ENCODE results near the gene ZSWIM4.

The ZSWIM4 gene

DNA sequence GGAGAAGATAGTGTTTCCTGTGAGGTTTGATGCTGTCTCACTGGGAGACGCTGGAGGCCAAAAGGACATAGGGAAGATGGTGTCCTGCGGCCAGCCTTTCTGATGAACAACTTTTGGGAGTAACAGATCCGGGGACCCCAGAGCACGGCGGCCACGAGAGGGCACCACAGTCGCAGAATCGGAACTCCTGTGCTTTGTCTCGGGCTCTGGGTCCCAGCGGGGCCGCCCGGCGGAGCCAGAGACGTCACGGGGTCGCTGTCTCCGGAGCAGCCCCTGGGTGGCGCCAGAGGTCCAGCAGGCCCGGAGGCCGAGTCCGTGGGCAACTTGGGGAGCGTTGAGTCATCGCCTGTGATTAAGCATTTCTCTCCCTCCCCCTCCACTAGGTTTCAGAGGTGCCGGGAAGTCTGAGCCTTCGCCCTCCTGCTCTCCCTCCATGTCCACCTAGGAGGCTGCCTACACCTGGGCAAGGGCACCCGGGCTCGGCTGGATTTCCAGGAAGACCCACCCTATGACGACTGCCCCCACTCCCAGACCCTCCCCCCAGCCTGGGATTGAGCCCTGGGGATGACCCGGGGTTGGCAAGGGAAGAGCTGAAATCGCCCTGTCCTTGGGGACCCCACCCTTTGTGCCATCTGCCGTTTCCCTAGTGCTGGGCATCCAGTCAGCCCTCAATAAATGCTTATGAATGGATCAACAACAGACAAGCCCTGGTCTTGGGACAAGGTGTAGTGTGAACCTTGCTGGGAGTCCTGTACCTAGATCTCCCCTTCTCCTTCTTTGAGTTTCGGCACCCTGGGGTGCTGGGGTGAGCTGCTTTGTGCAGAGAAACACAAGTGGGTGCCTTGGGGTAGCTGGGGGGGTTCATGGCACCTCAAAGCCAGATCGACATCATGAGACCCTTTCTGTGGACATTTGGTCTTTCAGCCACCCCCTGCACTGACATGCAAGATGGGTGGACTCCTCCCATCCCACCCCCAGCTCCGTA is 85.1 kb downstream of the ZSWIM4 start:
- peak; percentile 91 for DNase-seq

- DNase-seq = no peak
These were observed 86.0 kb downstream of the ZSWIM4 start for GRCh38 chr19:13881251-13881691.

Measured in amniotic stem cell (primary cell).